ENCODE data around the gene GNAO1. TPM values are rescaled to one million over a fixed set of nuclear protein-coding genes. Genes with fewer than 3 reads are reported as not detected.

The GNAO1 gene
- total and polyA plus RNA-seq, 2 of the 13 experiments (the other 11 are each of a cell fraction or from before 2014, with no cell fraction given): not detected

GRCh38 chr16:56201030-56201429 is 9.7 kb downstream of the GNAO1 start (continued):
- no peak for TF ChIP-seq ZNF407 (CRISPR knock-in tag; IDR thresholded peaks at IDR 0.05; ENCODE audit: not compliant biosample characterization)
- TF ChIP-seq NCOA1 (CRISPR knock-in tag; IDR thresholded peaks at IDR 0.05): no peak
- TF ChIP-seq HIVEP1 (CRISPR knock-in tag; IDR thresholded peaks at IDR 0.05): no peak
- TF ChIP-seq ZC3H4 (CRISPR knock-in tag; IDR thresholded peaks at IDR 0.05; ENCODE audit: borderline replicate concordance): no peak
- no peak for TF ChIP-seq ZNF772 (CRISPR knock-in tag; IDR thresholded peaks at IDR 0.05)
- no peak for TF ChIP-seq E2F5 (CRISPR knock-in tag; conservative IDR thresholded peaks at IDR 0.05)
- no peak for TF ChIP-seq ZNF713 (CRISPR knock-in tag; IDR thresholded peaks at IDR 0.05)
- no peak for TF ChIP-seq RELA (CRISPR knock-in tag; IDR thresholded peaks at IDR 0.05)
- no peak for TF ChIP-seq AFF4 (CRISPR knock-in tag; IDR thresholded peaks at IDR 0.05)
- no peak for TF ChIP-seq FOXK1 (CRISPR knock-in tag; IDR thresholded peaks at IDR 0.05; ENCODE audit: borderline replicate concordance, low read depth)

Measured in HepG2 (cell line).